ENCODE measurements around the gene BLVRB. TPM values are rescaled to one million over a fixed set of nuclear protein-coding genes. Genes with fewer than 3 reads are reported as not detected.
"Not testable (repeated sequence)": the region's sequence is repeated elsewhere in the genome, so short reads cannot be mapped to it uniquely, and the experiment has no call there.

The BLVRB gene
- total RNA-seq, 1 experiment from 2014 or later: 649 TPM

DNA sequence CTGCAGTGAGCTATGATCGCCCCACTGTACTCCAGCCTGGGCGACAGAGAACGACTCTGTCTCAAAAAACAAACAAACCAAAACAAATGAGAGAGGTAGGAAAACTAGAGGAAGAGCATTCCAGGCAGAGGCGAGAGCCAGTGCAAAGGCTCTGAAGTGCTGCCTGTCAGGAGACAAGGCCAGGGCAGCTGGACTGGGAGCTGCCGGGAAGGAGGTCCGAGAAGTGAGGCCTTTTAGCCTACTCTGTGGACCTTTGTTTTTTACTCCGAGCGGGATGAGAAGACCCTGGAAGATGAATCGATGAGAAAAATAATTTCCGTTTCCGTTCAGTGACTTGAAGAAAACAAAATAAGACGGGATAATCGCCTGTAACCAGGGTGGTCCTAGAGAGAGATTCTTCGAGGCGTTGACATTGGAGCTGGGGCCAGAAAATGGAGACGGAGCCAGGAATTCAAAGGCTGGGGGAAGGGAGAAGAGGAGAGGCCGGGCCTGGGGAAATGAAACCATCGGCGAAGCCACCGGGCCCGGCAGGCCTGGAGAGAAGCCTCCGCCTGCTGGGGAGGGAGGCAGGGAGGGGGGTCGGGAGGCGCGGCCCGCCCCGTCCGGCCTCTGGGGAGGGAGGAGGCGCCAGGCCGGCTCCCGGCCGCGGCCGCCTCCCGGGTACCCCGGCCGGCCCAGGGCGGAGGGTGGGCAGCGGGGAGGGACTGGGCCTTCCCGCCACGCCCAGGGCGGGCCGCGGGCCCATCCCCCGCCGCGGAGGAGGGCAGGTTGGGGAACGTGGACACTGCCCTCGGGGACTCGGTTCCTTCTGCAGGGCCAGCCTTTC is 31.9 kb downstream of the BLVRB start:
- in situ Hi-C loops (cut with HindIII; ENCODE audit: low pct_unique_long_range_greater_than_20kb, low sequenced_read_pairs): no loop called here
- DNase-seq (ENCODE audit: low read depth): peak; percentile 96

DNA sequence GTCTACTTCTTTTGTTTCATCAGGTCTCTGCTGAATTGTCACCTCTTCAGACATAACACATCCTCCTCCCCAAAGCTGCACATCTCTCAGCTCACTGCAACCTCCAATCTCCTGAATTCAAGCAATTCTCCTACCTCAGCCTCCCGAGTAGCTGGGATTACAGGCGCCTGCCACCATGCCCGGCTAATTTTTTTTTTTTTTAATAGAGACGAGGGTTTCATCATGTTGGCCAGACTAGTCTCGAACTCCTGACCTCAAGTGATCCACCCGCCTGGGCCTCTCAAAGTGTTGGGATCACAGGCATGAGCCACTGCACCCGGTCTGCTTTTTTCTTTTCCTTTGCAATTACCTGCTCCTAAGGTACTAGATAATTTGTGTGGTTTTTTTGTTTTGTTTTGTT is 32.8 kb downstream of the BLVRB start:
- in situ Hi-C loops (cut with HindIII; ENCODE audit: low pct_unique_long_range_greater_than_20kb, low sequenced_read_pairs); DNase-seq (ENCODE audit: low read depth): not testable (repeated sequence)

DNA sequence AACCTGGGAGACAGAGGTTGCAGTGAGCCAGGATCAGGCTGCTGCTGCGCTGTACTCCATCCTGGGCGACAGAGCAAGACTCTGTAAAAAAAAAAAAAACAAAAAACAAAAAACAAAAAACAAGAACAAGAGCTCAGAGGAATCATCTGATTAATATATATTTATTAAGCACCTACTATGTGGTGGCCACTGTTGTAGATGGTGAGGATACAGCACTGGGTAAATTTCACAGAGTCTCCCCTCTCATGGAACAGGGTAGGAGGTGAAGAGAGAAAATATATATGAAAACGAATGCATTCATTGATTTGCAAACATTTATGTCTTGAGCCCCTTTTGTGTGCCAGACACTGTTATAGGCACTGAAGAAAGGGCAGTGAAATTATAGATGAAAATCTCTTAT is 33.8 kb downstream of the BLVRB start:
- in situ Hi-C loops (cut with HindIII; ENCODE audit: low pct_unique_long_range_greater_than_20kb, low sequenced_read_pairs): no loop called here
- DNase-seq (ENCODE audit: low read depth): no peak

DNA sequence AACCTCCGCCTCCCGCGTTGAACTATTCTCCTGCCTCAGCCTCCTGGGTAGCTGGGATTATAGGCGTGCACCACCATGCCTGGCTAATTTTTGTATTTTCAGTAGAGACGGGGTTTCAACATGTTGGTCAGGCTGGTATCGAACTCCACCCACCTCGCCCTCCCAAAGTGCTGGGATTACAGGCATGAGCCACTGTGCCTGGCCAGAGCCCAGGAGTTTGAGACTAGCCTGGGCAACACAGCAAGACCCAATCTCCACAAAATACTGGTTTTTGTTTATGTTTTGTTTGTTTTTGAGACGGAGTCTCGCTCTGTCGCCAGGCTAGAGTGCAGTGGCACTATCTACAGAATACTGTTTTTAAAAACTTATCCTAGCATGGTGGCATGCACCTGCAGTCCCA is 35.3 kb downstream of the BLVRB start:
- in situ Hi-C loops (cut with HindIII; ENCODE audit: low pct_unique_long_range_greater_than_20kb, low sequenced_read_pairs); DNase-seq (ENCODE audit: low read depth): not testable (repeated sequence)

DNA sequence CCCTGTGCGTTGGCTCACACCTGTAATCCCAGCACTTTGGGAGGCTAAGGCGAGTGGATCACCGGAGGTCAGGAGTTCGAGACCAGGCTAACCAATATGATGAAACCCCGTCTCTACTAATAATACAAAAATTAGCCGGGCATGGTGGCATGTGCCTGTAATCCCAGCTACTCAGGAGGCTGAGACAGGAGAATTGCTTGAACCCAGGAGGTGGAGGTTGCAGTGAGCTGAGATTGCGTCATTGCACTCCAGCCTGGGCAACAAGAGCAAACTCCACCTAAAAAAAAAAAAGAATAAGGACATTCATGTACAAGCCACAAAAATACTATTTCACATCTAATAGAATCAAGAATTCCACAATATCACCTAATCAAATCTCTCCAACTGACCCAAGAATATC is 37.3 kb downstream of the BLVRB start:
- DNase-seq (ENCODE audit: low read depth); in situ Hi-C loops (cut with HindIII; ENCODE audit: low pct_unique_long_range_greater_than_20kb, low sequenced_read_pairs): not testable (repeated sequence)

DNA sequence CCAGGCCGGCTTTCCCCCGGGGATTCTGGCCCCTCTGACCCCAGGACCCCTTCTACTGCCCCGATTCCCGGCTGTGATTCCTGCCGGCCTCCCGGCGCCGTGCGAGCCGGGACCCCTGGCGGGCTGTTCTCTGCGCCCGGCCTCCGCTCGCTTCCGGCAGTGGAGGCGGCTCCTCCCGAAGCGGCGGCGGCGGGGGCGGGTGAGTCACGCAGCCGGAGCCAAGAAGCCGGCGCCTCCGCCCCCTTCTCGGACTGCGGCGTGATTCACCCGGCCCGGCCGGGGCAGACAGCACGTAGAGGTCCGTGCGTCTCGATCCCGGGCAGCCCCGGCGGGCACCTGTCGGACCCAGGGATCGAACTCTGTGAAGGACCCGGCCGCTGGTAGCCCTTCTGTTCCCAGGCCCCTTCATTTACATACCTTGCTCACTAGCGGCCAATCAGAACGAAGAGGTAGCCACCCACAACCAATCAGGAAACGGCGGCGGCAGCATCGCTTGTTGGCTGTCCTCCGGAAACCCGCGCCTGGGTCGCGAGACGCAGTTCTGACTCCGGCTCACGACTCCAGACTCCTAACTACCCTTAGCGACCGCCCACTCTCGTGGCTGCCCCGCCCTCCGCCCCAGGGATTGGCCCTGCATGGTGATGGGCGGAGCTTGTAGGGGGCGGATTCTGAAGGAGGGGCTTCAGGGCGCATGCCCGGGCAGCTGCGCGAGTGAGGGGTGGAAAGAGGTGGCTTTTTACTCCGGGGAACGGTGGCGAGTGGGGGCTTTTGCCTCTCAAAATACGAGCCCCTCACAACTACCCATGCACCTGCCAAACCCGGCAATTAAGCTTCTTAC is 39.9 kb downstream of the BLVRB start, which contains the start of gene SERTAD1:
Gene SERTAD1 (minus strand): TSS at position 543 of the 838 bp plus-strand sequence. CDS start 2,446 bp downstream, outside the sequence.
- in situ Hi-C loops (cut with HindIII; ENCODE audit: low pct_unique_long_range_greater_than_20kb, low sequenced_read_pairs): no loop called here
- peak; percentile 100 for DNase-seq (ENCODE audit: low read depth)

DNA sequence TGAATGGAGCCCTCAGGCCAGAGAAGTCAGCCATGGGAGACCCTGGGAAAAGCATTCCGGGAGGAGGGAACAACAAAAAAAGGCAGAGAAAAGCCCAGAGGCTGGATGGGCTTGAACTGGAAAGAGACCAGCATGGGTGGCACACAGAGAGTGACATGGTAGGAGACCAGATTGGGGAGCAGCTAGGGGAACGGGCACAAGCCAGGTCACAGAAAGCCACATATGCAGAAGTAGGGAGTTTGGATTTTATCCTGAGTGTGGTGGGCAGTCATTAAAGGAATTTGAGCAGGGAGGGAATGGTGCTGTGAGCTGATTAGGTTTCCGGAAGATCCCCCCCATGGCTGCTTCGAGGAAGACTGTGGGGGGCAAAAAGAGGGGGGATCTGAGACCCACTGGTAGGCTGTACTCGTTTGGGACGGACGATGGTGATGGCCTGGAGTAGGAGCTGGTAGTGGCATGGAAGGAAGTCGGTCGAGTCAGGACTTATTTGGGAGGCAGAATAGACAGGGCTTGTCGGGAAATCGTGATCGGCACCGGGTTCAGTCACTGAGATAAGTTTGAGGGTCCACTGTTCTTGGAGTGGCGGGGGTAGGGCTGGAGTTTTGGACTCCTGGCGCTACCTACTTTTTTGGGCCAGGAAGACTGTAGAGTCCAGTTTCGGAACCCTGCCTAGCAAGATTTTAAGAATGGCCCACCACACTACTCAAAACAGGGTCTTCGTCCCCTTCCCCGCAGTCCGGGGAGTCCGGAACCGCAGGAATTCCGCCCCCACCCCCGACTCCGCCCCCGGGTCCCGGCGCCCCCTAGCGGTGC is 40.7 kb downstream of the BLVRB start:
- peak; percentile 44 for DNase-seq (ENCODE audit: low read depth)
- in situ Hi-C loops (cut with HindIII; ENCODE audit: low pct_unique_long_range_greater_than_20kb, low sequenced_read_pairs): no loop called here

DNA sequence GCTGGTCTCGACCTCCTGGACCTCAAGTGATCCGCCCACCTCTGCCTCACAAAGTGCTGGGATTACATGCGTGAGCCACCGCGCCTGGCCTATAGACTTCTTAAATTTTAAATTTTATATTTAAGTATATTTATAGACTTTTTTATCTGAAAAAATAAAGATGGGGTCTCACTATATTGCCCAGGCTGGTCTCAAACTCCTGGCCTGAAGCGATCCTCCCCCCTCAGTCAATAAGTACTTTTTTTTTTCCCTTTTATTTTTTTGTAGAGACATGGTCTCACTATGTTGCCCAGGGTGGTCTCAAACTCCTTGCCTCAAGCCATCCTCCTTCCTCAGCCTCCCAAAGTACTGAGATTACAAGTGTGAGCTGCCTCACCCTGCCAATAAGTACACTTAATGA is 41.6 kb downstream of the BLVRB start:
- in situ Hi-C loops (cut with HindIII; ENCODE audit: low pct_unique_long_range_greater_than_20kb, low sequenced_read_pairs): no loop called here
- DNase-seq (ENCODE audit: low read depth): no peak

DNA sequence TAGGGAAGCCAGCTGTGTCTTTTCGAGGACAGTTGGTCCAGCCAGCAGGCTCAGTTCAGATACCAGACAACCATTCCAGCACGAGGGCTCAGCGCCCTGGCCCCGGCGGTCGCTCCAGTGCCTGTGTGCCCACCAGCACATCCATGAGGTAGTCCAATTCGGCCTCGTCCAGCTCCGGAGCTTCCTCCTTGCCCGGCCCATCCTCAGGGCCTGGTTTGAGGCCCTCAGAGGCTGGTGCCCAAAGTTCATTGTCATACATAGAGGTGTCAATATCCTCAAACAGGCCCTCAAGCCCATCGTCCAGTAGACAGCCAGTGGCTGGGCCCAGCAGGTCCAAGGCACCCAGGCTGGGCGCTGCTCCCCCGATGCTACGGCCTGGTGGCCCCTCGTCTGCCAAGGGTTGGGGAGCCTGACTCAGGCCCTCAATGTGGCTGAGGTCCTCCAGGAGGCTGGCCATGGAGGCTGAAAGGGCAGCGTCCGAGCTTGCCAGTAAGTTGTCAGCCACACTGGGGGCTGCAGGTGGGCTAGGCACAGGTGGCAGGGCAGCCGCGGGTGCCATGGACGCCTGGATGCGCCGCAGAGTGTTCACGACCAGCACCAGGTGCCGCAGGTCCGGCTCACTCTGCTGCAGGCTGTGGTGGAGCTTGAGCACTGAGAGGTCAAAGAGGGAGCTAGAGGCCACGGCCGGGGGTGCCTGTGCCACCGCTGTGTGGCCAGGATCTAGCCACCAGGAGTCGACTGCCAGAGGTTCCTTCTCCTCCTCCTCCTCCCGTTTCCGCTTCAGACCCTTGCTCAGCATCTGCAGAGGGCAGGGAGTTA is 42.6 kb downstream of the BLVRB start:
- in situ Hi-C loops (cut with HindIII; ENCODE audit: low pct_unique_long_range_greater_than_20kb, low sequenced_read_pairs): no loop called here
- no peak for DNase-seq (ENCODE audit: low read depth)

DNA sequence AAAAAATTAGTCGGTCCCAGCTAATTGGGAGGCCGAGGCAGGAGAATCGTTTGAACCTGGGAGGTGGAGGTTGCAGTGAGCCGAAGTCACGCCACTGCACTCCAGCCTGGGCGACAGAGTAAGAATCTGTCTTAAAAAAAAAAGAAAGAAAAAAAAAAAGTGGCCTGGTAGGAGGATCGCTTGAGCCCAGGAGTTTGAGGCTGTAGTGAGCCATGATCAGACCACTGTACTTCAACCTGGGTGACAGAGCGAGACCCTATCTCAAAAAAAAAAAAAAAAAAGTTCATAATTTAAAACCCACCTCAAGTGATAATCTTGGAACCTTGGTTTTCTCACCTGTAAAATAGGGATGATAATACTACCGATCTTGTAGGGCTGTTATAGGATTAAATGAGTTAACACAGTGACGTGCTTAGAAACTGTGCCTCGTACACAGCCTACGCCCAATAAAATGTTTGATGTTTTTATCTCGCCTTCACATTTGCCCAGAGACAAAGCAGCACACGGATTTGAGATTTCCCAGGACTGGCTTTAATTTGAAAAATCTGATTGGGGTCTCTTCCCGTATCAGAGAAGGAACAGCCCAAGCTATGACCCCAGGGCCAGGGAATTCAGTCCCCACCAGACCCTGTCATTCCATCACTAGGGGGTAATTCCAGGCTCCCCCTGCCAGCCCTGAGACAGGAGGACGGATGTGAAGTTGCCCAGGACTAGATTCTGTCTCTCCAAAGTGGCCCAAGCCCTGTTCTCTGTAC is 43.4 kb downstream of the BLVRB start:
- in situ Hi-C loops (cut with HindIII; ENCODE audit: low pct_unique_long_range_greater_than_20kb, low sequenced_read_pairs): no loop called here
- DNase-seq (ENCODE audit: low read depth): no peak

DNA sequence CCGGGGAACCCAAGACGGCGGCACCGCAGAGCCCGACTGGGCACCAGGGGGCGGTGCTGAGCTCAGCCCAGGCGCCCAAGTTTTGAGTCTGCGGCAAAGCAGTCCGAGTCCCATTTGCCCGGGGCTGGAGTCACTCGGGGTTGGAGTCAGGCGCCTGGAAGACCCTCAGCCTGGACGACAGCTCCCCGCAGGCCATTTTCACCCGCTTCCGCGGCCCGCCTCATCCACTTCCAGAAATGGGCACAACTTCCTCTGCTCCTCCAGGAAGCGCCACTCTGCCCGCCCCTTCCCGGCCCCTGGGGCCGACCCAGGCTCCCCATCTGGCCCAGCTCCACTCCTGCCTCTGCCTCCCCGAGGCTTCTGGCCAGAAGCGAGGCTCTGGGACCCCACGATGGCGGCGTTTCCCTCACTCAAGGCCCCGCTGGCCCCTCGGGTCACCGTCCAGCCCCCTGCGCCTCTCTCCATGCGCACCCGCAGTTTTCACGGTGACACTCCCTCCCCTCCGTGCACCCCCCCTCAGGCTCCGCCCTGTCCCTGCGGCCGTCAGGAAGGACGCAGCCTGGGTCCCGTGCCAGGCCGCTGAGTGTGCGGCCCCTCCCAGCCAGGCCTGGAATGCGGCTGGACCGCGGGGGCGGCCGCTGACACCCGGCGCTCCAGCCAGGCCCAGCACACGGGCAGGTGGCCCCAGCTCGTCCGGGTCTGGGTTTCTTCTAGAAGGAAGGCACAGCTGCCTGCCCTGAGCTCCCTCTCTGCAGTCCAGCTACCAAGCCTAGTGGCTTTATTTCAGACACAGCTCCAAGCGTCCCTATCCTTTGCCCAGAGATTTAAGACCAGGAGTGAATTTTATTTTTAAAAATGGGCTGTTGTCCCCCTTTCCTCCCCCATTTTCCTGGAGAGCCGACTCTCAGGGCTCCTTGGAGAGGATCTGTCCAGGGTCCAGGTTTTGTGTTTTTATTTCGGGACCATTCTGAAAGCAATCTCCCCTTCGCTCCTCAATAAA is 44.5 kb downstream of the BLVRB start:
- in situ Hi-C loops (cut with HindIII; ENCODE audit: low pct_unique_long_range_greater_than_20kb, low sequenced_read_pairs): no loop called here
- DNase-seq (ENCODE audit: low read depth): peak; percentile 97

DNA sequence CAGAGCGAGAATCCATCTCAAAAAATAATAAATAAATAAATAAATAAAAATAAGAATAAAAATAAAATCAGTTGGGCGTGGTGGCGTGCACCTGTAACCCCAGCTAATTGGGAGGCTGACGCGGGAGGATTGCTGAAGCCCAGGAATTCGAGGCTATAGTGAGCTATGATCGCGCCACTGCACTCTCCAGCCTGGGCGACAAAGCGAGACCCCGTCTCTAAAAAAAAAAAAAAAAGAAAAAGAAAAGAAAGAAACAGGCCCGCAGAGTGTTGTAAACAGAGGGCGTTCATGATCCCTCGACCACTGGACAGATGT is 45.1 kb downstream of the BLVRB start:
- DNase-seq (ENCODE audit: low read depth): no peak
- in situ Hi-C loops (cut with HindIII; ENCODE audit: low pct_unique_long_range_greater_than_20kb, low sequenced_read_pairs): no loop called here

DNA sequence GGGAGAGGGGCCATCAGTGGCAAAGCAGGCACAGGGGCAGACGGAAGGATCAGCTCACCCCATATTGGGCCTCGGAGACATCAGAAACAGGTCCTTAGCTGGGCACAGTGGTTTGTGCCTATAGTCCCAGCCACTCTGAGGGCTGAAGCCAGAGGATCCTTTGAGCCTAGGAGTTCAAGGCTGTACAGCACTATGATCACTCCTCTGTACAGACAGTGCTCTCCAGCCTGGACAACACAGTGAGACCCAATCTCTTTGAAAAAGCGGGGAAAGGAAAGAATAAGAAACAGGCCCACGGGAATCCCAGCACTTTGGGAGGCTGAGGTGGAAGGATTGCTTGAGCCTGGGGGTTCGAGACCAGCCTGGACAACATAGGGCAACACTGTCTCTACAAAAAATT is 45.8 kb downstream of the BLVRB start:
- in situ Hi-C loops (cut with HindIII; ENCODE audit: low pct_unique_long_range_greater_than_20kb, low sequenced_read_pairs): no loop called here
- no peak for DNase-seq (ENCODE audit: low read depth)

DNA sequence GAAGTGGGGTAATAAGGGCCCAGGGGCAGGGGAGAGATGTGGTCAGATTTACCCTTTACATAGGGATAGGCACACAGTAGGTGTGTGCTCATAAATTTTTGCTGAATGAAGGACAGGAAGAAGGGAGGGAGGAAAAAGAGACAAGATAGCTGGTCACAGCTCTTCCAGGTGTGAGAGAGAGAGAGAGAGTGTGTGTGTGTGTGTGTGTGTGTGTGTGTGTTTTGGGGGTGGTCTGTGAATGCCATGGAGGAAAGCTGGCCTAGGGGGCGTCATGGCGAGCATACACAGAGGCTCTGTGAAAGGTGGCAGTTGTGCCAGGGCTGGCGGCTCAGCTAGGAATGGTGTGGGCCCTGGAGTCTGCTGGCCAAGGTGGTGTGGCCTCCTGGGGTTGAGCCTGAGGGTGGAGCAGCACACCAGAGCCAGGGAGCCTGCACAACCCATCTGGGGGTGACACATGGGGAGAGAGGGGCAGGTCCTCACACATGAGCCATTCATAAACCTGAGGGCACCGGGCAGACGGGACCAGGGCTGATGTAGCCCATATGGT is 46.4 kb downstream of the BLVRB start:
- in situ Hi-C loops (cut with HindIII; ENCODE audit: low pct_unique_long_range_greater_than_20kb, low sequenced_read_pairs): no loop called here

DNA sequence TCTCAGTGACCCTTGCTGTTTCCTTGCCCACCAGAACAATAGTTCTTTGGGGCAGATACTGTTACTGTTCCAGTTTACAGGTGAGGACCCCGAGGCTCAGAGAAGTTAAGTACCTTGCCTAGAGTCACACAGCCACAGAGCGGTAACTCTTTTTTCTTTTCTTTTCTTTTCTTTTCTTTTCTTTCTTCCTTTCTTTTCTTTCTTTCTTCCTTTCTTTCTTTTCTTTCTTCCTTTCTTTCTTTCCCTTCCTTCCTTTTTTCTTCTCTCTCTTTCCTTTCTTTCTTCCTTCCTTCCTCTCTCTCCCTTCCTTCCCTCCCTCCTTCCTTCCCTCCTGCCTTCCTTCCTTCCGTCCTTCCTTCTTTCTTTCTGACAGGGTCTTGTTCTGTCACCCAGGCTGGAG is 47.5 kb downstream of the BLVRB start:
- DNase-seq (ENCODE audit: low read depth): no peak
- in situ Hi-C loops (cut with HindIII; ENCODE audit: low pct_unique_long_range_greater_than_20kb, low sequenced_read_pairs): no loop called here

More for the DNA sequence above, 46.4 kb downstream of the BLVRB start:
- DNase-seq (ENCODE audit: low read depth): no peak

DNA sequence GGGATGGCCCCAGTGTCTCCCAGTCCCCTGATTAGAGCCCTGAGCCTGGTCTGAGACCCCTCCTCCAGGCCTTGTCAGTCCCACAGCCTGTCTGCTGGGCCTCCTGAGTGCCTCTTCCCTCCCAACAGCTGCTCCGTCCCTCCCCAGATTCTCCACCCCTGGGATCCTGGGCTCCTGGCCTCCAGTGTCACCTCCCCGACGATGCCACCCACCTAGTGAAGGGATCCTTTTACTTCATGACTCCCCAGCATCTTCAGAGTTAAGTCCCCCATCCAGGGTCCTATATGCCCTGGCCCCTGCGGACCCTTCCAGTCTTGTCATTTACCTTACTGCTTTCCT is 47.9 kb downstream of the BLVRB start:
- no peak for DNase-seq (ENCODE audit: low read depth)
- in situ Hi-C loops (cut with HindIII; ENCODE audit: low pct_unique_long_range_greater_than_20kb, low sequenced_read_pairs): no loop called here
